ENCODE data around the gene WHAMM. TPM values are rescaled to one million over a fixed set of nuclear protein-coding genes. Genes with fewer than 3 reads are reported as not detected.
"Not testable (repeated sequence)": the region's sequence is repeated elsewhere in the genome, so short reads cannot be mapped to it uniquely, and the experiment has no call there.

The WHAMM gene
- total RNA-seq, 4 donors from 2014 or later, result 9.6 to 17.4 (median 14.2) TPM

GRCh38 chr15:82858932-82859331 lies 49.5 kb downstream of the WHAMM start:
- no peaks in the 10 kb centered on the region for H3K4me1 ChIP-seq
- no peak overlapping the region for H3K4me3 ChIP-seq
- TF ChIP-seq CTCF (IDR thresholded peaks at IDR 0.05) (no peak), POLR2A (IDR thresholded peaks at IDR 0.05; ENCODE audit: low read depth) (no peak), POLR2AphosphoS5 (IDR thresholded peaks at IDR 0.05) (no peak), EP300 (IDR thresholded peaks at IDR 0.05) (no peak)
- no peaks in the 10 kb centered on the region for H3K27me3 ChIP-seq
- H3K27ac ChIP-seq (replicated peaks in 1 of 4), result no peak overlapping the region
- peaks cover 0 to 7% (median 2%) of the 10 kb centered on the region in 4 donors for H3K36me3 ChIP-seq
- WGBS, result 94% methylated on average over 11 of the region's 11 CpGs
- intact Hi-C loops (cut with DNase I), result no loop called here
- no peak for DNase-seq (ENCODE audit: extremely low spot score)
- H3K9me3 ChIP-seq, result no peaks in the 10 kb centered on the region

GRCh38 chr15:82862886-82863285 lies 53.5 kb downstream of the WHAMM start:
- TF ChIP-seq POLR2A (IDR thresholded peaks at IDR 0.05; ENCODE audit: low read depth) (no peak), CTCF (IDR thresholded peaks at IDR 0.05) (no peak), POLR2AphosphoS5 (IDR thresholded peaks at IDR 0.05) (no peak), EP300 (IDR thresholded peaks at IDR 0.05) (no peak)
- H3K27me3 ChIP-seq, result no peaks in the 10 kb centered on the region
- no peak overlapping the region for H3K27ac ChIP-seq (replicated peaks in 1 of 4)
- peaks cover 0 to 4% (median 2%) of the 10 kb centered on the region in 4 donors for H3K36me3 ChIP-seq
- 87% methylated on average over 6 of the region's 6 CpGs for WGBS
- no peaks in the 10 kb centered on the region for H3K9me3 ChIP-seq
- DNase-seq (ENCODE audit: extremely low spot score), result no peak
- intact Hi-C loops (cut with DNase I), result no loop called here
- H3K4me1 ChIP-seq, result no peaks in the 10 kb centered on the region
- H3K4me3 ChIP-seq, result no peak overlapping the region

GRCh38 chr15:82864967-82865366 lies 55.5 kb downstream of the WHAMM start:
- Histone ChIP-seq H3K4me3 (no peak overlapping the region), H3K36me3 (no peaks in the 10 kb centered on the region), H3K27ac (replicated peaks in 1 of 4) (no peak overlapping the region), H3K27me3 (no peaks in the 10 kb centered on the region), H3K4me1 (no peaks in the 10 kb centered on the region), H3K9me3 (no peaks in the 10 kb centered on the region)
- intact Hi-C loops (cut with DNase I), result no loop called here
- TF ChIP-seq POLR2AphosphoS5 (IDR thresholded peaks at IDR 0.05), result no peak
- TF ChIP-seq EP300 (IDR thresholded peaks at IDR 0.05), result no peak
- no peak for TF ChIP-seq POLR2A (IDR thresholded peaks at IDR 0.05; ENCODE audit: low read depth)
- no peak for TF ChIP-seq CTCF (IDR thresholded peaks at IDR 0.05)
- 92% methylated on average over 2 of the region's 2 CpGs for WGBS
- no peak for DNase-seq (ENCODE audit: extremely low spot score)

GRCh38 chr15:82865581-82865980 lies 56.2 kb downstream of the WHAMM start:
- H3K9me3 ChIP-seq; DNase-seq (ENCODE audit: extremely low spot score); intact Hi-C loops (cut with DNase I); H3K4me3 ChIP-seq; H3K4me1 ChIP-seq; H3K27me3 ChIP-seq; H3K27ac ChIP-seq (replicated peaks in 1 of 4); H3K36me3 ChIP-seq: not testable (repeated sequence)
- WGBS, result 87% methylated on average over 2 of the region's 4 CpGs

GRCh38 chr15:82865981-82866380 lies 56.6 kb downstream of the WHAMM start:
- H3K27ac ChIP-seq (replicated peaks in 1 of 4); H3K9me3 ChIP-seq; H3K4me1 ChIP-seq; H3K36me3 ChIP-seq; H3K4me3 ChIP-seq; H3K27me3 ChIP-seq; DNase-seq (ENCODE audit: extremely low spot score); intact Hi-C loops (cut with DNase I): not testable (repeated sequence)
- 92% methylated on average over 3 of the region's 3 CpGs for WGBS

GRCh38 chr15:82870727-82871320 lies 61.4 kb downstream of the WHAMM start:
- TF ChIP-seq POLR2A (IDR thresholded peaks at IDR 0.05; ENCODE audit: low read depth) (no peak), EP300 (IDR thresholded peaks at IDR 0.05) (no peak), CTCF (IDR thresholded peaks at IDR 0.05) (no peak), POLR2AphosphoS5 (IDR thresholded peaks at IDR 0.05) (no peak)
- no peaks in the 10 kb centered on the region for H3K27me3 ChIP-seq
- no peaks in the 10 kb centered on the region for H3K9me3 ChIP-seq
- 67% methylated on average over 7 of the region's 7 CpGs for WGBS
- no peak overlapping the region for H3K27ac ChIP-seq (replicated peaks in 1 of 4)
- peaks cover 0 to 30% (median 10%) of the 10 kb centered on the region in 4 donors for H3K36me3 ChIP-seq
- DNase-seq (ENCODE audit: extremely low spot score), result no peak
- H3K4me3 ChIP-seq, result no peak overlapping the region
- H3K4me1 ChIP-seq, result no peaks in the 10 kb centered on the region
- intact Hi-C loops (cut with DNase I), result no loop called here
